HepG2 (cell line): Measurements from ENCODE around the gene SLC13A2. TPM values are rescaled to one million over a fixed set of nuclear protein-coding genes. Genes with fewer than 3 reads are reported as not detected.

ENCODE experiments used
- ATAC-seq: fragments of 200-7000 bp; cut with Tn5 transposase; 3 replicates; pipeline ENCODE4 v1.9.1; 2020; ENCODE audit warnings: mild to moderate bottlenecking, moderate library complexity
- BruUV-seq: library from RNA; stranded (reverse); fragments of 400-500 nt; replicated peaks from 2 replicates; lab custom pipeline; 2021; lab: Mats Ljungman, UMichigan
- CTCF ChIA-PET: fragments of 300-600 bp; formaldehyde crosslinking; extraction: SDS; loops from one replicate; lab custom pipeline; 2021; ENCODE audit warnings: low total read pairs, inconsistent platforms, low intra/inter-chr PET ratio; lab: Yijun Ruan, JAX
- POLR2A ChIA-PET: fragments of 350-600 bp; sonication (Branson Sonifier 250); formaldehyde crosslinking; loops from one replicate; lab custom pipeline; 2020; ENCODE audit warnings: antibody characterized with exemption, inconsistent platforms; lab: Yijun Ruan, JAX
- DNase-seq: peaks from one replicate; pipeline ENCODE4 v3.0.0-alpha.2; 2015; ENCODE audit warnings: low spot score
- FAIRE-seq: peaks from 3 replicates; lab custom pipeline; 2011; peaks lifted over from hg19 to GRCh38; lab: Jason Lieb, UNC
- H2AFZ ChIP-seq: one replicate; pipeline ENCODE4 v1.6.1; 2011; ENCODE audit warnings: low read length, inconsistent platforms
- H3K27ac ChIP-seq: fragments of 300-600 bp; 3 replicates; pipeline ENCODE4 v1.8.0; 2011; ENCODE audit warnings: mixed run types, mild to moderate bottlenecking, mixed read lengths, low read length, inconsistent platforms; ENCODE audit not compliant: insufficient read depth; ENCODE audit errors: extremely low read length
- H3K27me3 ChIP-seq, 2 experiments: fragments of 200-600 bp in 1 of 2; 2 replicates in 1 of 2; 3 replicates in 1 of 2; pipeline versions ENCODE4 v1.6.0 to v1.8.0; 2011; ENCODE audit warnings: low read length in 2 of 2, mild to moderate bottlenecking in 2 of 2, moderate library complexity in 2 of 2, inconsistent platforms in 1 of 2; ENCODE audit not compliant: insufficient read depth in 2 of 2, control insufficient read depth in 1 of 2
- H3K36me3 ChIP-seq, 2 experiments: fragments of 200-600 bp in 1 of 2; replicated peaks in 1 of 2; 2 replicates in 1 of 2; 3 replicates in 1 of 2; pipeline versions ENCODE4 v1.5.1 to v1.8.0; 2011; ENCODE audit warnings: low read length in 2 of 2, inconsistent platforms in 1 of 2; ENCODE audit not compliant: insufficient read depth in 2 of 2, control insufficient read depth in 1 of 2
- H3K4me1 ChIP-seq: 2 replicates; pipeline ENCODE4 v1.5.1; 2012; ENCODE audit warnings: low read length, inconsistent platforms; ENCODE audit not compliant: insufficient read depth
- H3K4me2 ChIP-seq: 2 replicates; pipeline ENCODE4 v1.6.0; 2011; ENCODE audit warnings: low read depth, low read length, inconsistent platforms
- H3K4me3 ChIP-seq, 3 experiments: fragments of 200-600 bp in 1 of 3; sonication (generic), shearing (Covaris generic) in 1 of 3; replicated peaks in 1 of 3; 2 replicates each; pipeline ENCODE4 v1.5.1; 2011 to 2016; ENCODE audit warnings: low read length in 3 of 3, inconsistent platforms in 2 of 3, low read depth in 2 of 3, mild to moderate bottlenecking in 2 of 3, control low read depth in 1 of 3, mixed read lengths in 1 of 3; ENCODE audit not compliant: insufficient read depth in 1 of 3
- H3K79me2 ChIP-seq: one replicate; pipeline ENCODE4 v1.6.1; 2011; ENCODE audit warnings: low read length, inconsistent platforms; ENCODE audit not compliant: insufficient read depth
- H3K9ac ChIP-seq: 2 replicates; pipeline ENCODE4 v1.6.0; 2011; ENCODE audit warnings: mild to moderate bottlenecking, low read depth, low read length, inconsistent platforms; ENCODE audit not compliant: insufficient read depth
- H3K9me3 ChIP-seq: 2 replicates; pipeline ENCODE4 v1.5.1; 2012; ENCODE audit warnings: mild to moderate bottlenecking, low read length
- H4K20me1 ChIP-seq: 2 replicates; pipeline ENCODE4 v1.6.0; 2011; ENCODE audit warnings: inconsistent platforms, mild to moderate bottlenecking, low read length, moderate library complexity; ENCODE audit not compliant: insufficient read depth
- ARID3A ChIP-seq: IDR thresholded peaks from 2 replicates; pipeline ENCODE4 v1.6.1; 2012; ENCODE audit warnings: low read depth, low read length, improper control_type of control experiment
- ATF4 ChIP-seq, 2 experiments: fragments of 450-650 bp in 1 of 2; sonication (generic) in 1 of 2; formaldehyde crosslinking; IDR thresholded peaks; 2 replicates each; pipeline versions ENCODE4 v1.5.0 to v1.8.0; 2020 to 2022; ENCODE audit warnings: mild to moderate bottlenecking in 1 of 2, missing genetic modification reagents in 1 of 2
- HCFC1 ChIP-seq: fragments of 150-350 bp; IDR thresholded peaks from 2 replicates; pipeline ENCODE4 v1.6.1; 2014; ENCODE audit warnings: low read depth, low read length
- HNF4G ChIP-seq, 2 experiments: sonication (generic) in 1 of 2; formaldehyde crosslinking in 1 of 2; IDR thresholded peaks; 2 replicates each; pipeline versions ENCODE4 v1.4.0 to v1.6.1; 2011 to 2020; ENCODE audit warnings: borderline replicate concordance in 2 of 2, low read depth in 2 of 2, mild to moderate bottlenecking in 2 of 2, low read length in 1 of 2, missing genetic modification reagents in 1 of 2, moderate library complexity in 1 of 2
- KDM3A ChIP-seq: IDR thresholded peaks from 2 replicates; pipeline ENCODE4 v1.6.1; 2018; ENCODE audit warnings: low read depth, missing compliant biosample characterization
- MIER3 ChIP-seq: IDR thresholded peaks from 2 replicates; pipeline ENCODE4 v1.6.1; 2016; ENCODE audit warnings: missing compliant biosample characterization, borderline replicate concordance
- NAIF1 ChIP-seq: sonication (generic); formaldehyde crosslinking; IDR thresholded peaks from 2 replicates; pipeline ENCODE4 v1.5.0; 2020; ENCODE audit warnings: mild to moderate bottlenecking, missing genetic modification reagents, borderline replicate concordance
- THYN1 ChIP-seq: sonication (generic); formaldehyde crosslinking; IDR thresholded peaks from 2 replicates; pipeline ENCODE4 v1.8.1; 2023; ENCODE audit warnings: low read depth, mild to moderate bottlenecking, moderate library complexity, missing genetic modification reagents, borderline replicate concordance
- TP53 ChIP-seq: sonication (generic); formaldehyde crosslinking; conservative IDR thresholded peaks from 2 replicates; pipeline ENCODE4 v1.4.0; 2020; ENCODE audit warnings: missing genetic modification reagents
- ZNF207 ChIP-seq: fragments of 450-650 bp; IDR thresholded peaks from 2 replicates; pipeline ENCODE4 v1.6.1; 2016; ENCODE audit warnings: antibody characterized with exemption, borderline replicate concordance
- ZNF407 ChIP-seq: sonication (generic); formaldehyde crosslinking; IDR thresholded peaks from one replicate; pipeline ENCODE4 v1.5.1; 2020; ENCODE audit warnings: mild to moderate bottlenecking, missing genetic modification reagents; ENCODE audit errors: not compliant biosample characterization
- ZNF629 ChIP-seq: sonication (generic); formaldehyde crosslinking; conservative IDR thresholded peaks from 2 replicates; pipeline ENCODE4 v1.5.0; 2020; ENCODE audit warnings: missing genetic modification reagents
- ZSCAN25 ChIP-seq: sonication (generic); formaldehyde crosslinking; IDR thresholded peaks from 2 replicates; pipeline ENCODE4 v1.8.0; 2022; ENCODE audit warnings: mild to moderate bottlenecking, missing genetic modification reagents
- WGBS: methylation state at CpG from one replicate; pipeline ENCODE4 v1.1.6; 2017; ENCODE audit warnings: low lambda C conversion rate; 5-methylcytosine and 5-hydroxymethylcytosine counted together
- in situ Hi-C: cut with HindIII; loops from 2 replicates; pipeline ENCODE4 v1.10.0; 2017; ENCODE audit warnings: low pct_unique_long_range_greater_than_20kb; ENCODE audit not compliant: extremely low pct_ligation_motif_present
- intact Hi-C: fragments of 100-400 bp; cut with micrococcal nuclease; formaldehyde crosslinking; loops from one replicate; pipeline ENCODE4 v1.10.0; 2022; ENCODE audit not compliant: unreplicated experiment
- polyA plus RNA-seq, 8 experiments: library from polyadenylated mRNA; depleted of rRNA in 3 of 8; stranded (reverse) in 7 of 8; unstranded in 1 of 8; fragments of >200 nt; fragmentation: Illumina TruSeq in 4 of 8; extraction: Trizol in 4 of 8; gene quantifications; 2 replicates each; pipeline versions ENCODE4 v1.2.1 to v1.2.3, GENCODE V29; 2011 to 2016; ENCODE audit warnings: low read depth in 4 of 8, missing spikeins in 1 of 8, mixed read lengths in 1 of 8; ENCODE audit not compliant: insufficient read depth in 1 of 8
- total RNA-seq, 5 experiments: library from RNA; depleted of rRNA; stranded (reverse); fragments of >200 nt; fragmentation: Illumina TruSeq; extraction: Trizol; gene quantifications; 2 replicates each; pipeline ENCODE4 v1.2.3, GENCODE V29; 2016; ENCODE audit warnings: low read depth in 1 of 5

The SLC13A2 gene
- total and polyA plus RNA-seq, 2 of the 13 experiments (the other 11 are each of a cell fraction or from before 2014, with no cell fraction given) = 0.07 TPM; not detected in 1

- DNase-seq = no peak
- Histone ChIP-seq H4K20me1 (no peaks in the 10 kb centered on the region), H3K27me3 (peaks cover 0 to 9% of the 10 kb centered on the region in 2 experiments; a peak in 1 of 5 replicates), H2AFZ (no peak overlapping the region), H3K4me1 (peaks cover 2% of the 10 kb centered on the region), H3K79me2 (no peaks in the 10 kb centered on the region), H3K4me2 (no peak overlapping the region), H3K4me3 (no peak overlapping the region), H3K9me3 (no peaks in the 10 kb centered on the region), H3K9ac (no peak overlapping the region), H3K27ac (no peak overlapping the region), H3K36me3 (no peaks in the 10 kb centered on the region)
- BruUV-seq = no TSS peak
- FAIRE-seq = no peak
- WGBS = 66% methylated on average over 2 of the region's 10 CpGs
- ATAC-seq = no peak
- POLR2A ChIA-PET = no interaction called here
- in situ Hi-C loops (no loop called here), intact Hi-C loops (no loop called here)
- CTCF ChIA-PET = no interaction called here
- no peak for TF ChIP-seq KDM3A (CRISPR knock-in tag)
- no peak for TF ChIP-seq ZNF207
- no peak for TF ChIP-seq ZNF407
- TF ChIP-seq MIER3 (CRISPR knock-in tag) = no peak
- TF ChIP-seq THYN1 (CRISPR knock-in tag) = no peak
- TF ChIP-seq ZNF629 = no peak
- TF ChIP-seq NAIF1 (CRISPR knock-in tag) = no peak
- no peak for TF ChIP-seq TP53
- TF ChIP-seq ZSCAN25 (CRISPR knock-in tag) = no peak
- no peak for TF ChIP-seq HNF4G (IDR thresholded peaks at IDR 0.05; ENCODE audit: borderline replicate concordance, low read depth, low read length)
- TF ChIP-seq HNF4G (CRISPR knock-in tag; IDR thresholded peaks at IDR 0.05; ENCODE audit: borderline replicate concordance, low read depth) = no peak
- TF ChIP-seq ARID3A = no peak
- no peak for TF ChIP-seq ATF4 (CRISPR knock-in tag; IDR thresholded peaks at IDR 0.05)
- TF ChIP-seq HCFC1 = no peak
These were observed 12.5 kb upstream of the SLC13A2 start for GRCh38 chr17:28460901-28461300.
